OCI-LY7 (cell line): ENCODE results near the gene SPRN.

Source experiments
- EZH2phosphoT487 ChIP-seq: fragments of 200-600 bp; sonication (generic); IDR thresholded peaks from 2 replicates; pipeline ENCODE4 v1.6.1; 2018; ENCODE audit warnings: low read depth, borderline replicate concordance, mild to moderate bottlenecking, mixed run types, antibody characterized with exemption, low read length, moderate library complexity, mixed read lengths
- TF ChIP-seq, protein P1 (sequence below): fragments of 200-600 bp; sonication (generic); conservative IDR thresholded peaks from 2 replicates; pipeline ENCODE4 v1.5.1; 2014; ENCODE audit warnings: mild to moderate bottlenecking, antibody characterized with exemption, low read length, moderate library complexity, mixed read lengths

- TF ChIP-seq, protein P1, sequence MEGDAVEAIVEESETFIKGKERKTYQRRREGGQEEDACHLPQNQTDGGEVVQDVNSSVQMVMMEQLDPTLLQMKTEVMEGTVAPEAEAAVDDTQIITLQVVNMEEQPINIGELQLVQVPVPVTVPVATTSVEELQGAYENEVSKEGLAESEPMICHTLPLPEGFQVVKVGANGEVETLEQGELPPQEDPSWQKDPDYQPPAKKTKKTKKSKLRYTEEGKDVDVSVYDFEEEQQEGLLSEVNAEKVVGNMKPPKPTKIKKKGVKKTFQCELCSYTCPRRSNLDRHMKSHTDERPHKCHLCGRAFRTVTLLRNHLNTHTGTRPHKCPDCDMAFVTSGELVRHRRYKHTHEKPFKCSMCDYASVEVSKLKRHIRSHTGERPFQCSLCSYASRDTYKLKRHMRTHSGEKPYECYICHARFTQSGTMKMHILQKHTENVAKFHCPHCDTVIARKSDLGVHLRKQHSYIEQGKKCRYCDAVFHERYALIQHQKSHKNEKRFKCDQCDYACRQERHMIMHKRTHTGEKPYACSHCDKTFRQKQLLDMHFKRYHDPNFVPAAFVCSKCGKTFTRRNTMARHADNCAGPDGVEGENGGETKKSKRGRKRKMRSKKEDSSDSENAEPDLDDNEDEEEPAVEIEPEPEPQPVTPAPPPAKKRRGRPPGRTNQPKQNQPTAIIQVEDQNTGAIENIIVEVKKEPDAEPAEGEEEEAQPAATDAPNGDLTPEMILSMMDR, result no peak
- no peak for TF ChIP-seq EZH2phosphoT487
Observed at GRCh38 chr10:133421336-133422222, 2.8 kb downstream of the SPRN start.
